WERI-Rb-1 (cell line): ENCODE measurements around the gene DCST1.
A peak's percentile ranks its signal among the peaks of the same experiment; 100 is the strongest.

Source experiments
- DNase-seq: peaks from one replicate; pipeline ENCODE4 v3.0.0-alpha.2; 2020
- H3K27ac ChIP-seq: fragments of 250-450 bp; sonication (Bioruptor Pico); 2 replicates; pipeline ENCODE4 v1.5.1; 2020; ENCODE audit warnings: mild to moderate bottlenecking, moderate library complexity
- H3K27me3 ChIP-seq: fragments of 250-450 bp; sonication (Bioruptor Pico); 2 replicates; pipeline ENCODE4 v1.5.1; 2021; ENCODE audit warnings: mild to moderate bottlenecking, low read depth, moderate library complexity; ENCODE audit not compliant: insufficient read depth, severe bottlenecking
- H3K36me3 ChIP-seq: fragments of 250-450 bp; sonication (Bioruptor Pico); 2 replicates; pipeline ENCODE4 v1.5.1; 2020; ENCODE audit warnings: mild to moderate bottlenecking, moderate library complexity
- H3K4me3 ChIP-seq: 2 replicates; pipeline ENCODE4 v1.5.1; 2011; ENCODE audit warnings: low read depth, mild to moderate bottlenecking, control low read depth, low read length
- H3K9me3 ChIP-seq: fragments of 250-450 bp; sonication (Bioruptor Pico); 2 replicates; pipeline ENCODE4 v1.5.1; 2021; ENCODE audit warnings: mild to moderate bottlenecking, moderate library complexity; ENCODE audit not compliant: severe bottlenecking
- TF ChIP-seq, protein P1 (sequence below): IDR thresholded peaks from 2 replicates; pipeline ENCODE4 v1.5.1; 2011; ENCODE audit warnings: low read depth, mild to moderate bottlenecking, control low read depth, inconsistent platforms, low read length

The DCST1 gene

DNA sequence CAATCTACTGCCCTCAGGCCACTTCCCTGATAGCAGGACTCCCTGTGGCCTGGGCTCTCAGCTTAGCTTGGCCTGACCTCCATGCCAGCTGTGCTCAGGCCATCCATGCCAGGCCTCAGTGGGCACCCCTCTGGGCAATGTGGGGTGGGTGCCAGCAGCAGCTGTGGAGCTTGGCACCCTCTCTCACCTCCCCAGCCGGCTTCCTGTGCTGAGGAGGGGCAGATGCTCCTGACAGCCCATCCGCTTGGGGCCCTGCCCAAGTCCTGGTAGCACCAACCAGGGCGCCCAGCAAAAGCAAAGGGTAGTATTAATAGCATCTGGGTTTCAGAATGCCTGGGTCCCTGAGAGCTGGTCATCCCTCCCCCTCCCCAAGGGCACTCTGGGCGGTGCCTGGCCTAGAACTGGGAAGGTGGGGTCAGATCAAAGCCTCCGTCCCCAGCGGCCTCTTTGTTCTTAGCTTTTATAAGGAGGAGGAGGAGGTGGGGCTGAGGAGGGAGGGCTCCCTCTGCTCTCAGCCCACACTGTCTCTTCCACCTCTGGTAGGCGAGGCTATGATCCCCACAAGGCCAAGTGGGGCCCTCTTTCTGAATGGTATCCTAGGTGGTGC, 36.0 kb downstream of the DCST1 start:
- DNase-seq = peak; percentile 72
- no peaks in the 10 kb centered on the region for H3K9me3 ChIP-seq
- H3K36me3 ChIP-seq = peaks cover 6% of the 10 kb centered on the region; the same call in 1 of the 2 replicates
- H3K27me3 ChIP-seq = no peaks in the 10 kb centered on the region
- no peak overlapping the region for H3K4me3 ChIP-seq
- H3K27ac ChIP-seq = peak overlapping the region; percentile 0; the same call in 1 of the 2 replicates
- TF ChIP-seq, protein P1, sequence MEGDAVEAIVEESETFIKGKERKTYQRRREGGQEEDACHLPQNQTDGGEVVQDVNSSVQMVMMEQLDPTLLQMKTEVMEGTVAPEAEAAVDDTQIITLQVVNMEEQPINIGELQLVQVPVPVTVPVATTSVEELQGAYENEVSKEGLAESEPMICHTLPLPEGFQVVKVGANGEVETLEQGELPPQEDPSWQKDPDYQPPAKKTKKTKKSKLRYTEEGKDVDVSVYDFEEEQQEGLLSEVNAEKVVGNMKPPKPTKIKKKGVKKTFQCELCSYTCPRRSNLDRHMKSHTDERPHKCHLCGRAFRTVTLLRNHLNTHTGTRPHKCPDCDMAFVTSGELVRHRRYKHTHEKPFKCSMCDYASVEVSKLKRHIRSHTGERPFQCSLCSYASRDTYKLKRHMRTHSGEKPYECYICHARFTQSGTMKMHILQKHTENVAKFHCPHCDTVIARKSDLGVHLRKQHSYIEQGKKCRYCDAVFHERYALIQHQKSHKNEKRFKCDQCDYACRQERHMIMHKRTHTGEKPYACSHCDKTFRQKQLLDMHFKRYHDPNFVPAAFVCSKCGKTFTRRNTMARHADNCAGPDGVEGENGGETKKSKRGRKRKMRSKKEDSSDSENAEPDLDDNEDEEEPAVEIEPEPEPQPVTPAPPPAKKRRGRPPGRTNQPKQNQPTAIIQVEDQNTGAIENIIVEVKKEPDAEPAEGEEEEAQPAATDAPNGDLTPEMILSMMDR = no peak

DNA sequence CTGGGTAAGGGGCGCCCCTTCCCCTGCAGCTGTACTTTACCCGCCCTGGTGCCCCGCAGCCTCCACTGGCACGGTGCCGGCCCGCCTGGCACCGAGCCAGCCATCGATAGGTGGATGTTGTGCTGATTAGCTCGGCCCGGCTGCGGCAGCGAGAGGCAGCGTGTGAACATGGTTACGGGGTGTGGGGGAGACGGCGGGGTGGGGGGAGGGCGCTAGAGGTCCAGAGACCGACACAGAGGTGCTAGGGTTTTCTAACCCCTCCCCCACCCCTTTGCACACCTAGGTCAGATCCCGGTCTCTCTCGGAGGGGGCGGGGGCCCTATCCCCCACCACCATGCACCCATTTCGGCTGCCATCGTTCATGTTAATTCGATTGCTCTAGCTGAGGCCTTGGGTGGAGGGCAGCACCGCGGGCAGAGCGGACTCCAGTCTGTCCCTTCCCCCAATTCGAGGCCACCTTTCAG, 36.6 kb downstream of the DCST1 start:
- TF ChIP-seq, protein P1 = no peak
- no peaks in the 10 kb centered on the region for H3K27me3 ChIP-seq
- no peak overlapping the region for H3K4me3 ChIP-seq
- no peak for DNase-seq
- peaks cover 6% of the 10 kb centered on the region; the same call in 1 of the 2 replicates for H3K36me3 ChIP-seq
- H3K27ac ChIP-seq = peak overlapping the region; percentile 0; the same call in 1 of the 2 replicates
- no peaks in the 10 kb centered on the region for H3K9me3 ChIP-seq

DNA sequence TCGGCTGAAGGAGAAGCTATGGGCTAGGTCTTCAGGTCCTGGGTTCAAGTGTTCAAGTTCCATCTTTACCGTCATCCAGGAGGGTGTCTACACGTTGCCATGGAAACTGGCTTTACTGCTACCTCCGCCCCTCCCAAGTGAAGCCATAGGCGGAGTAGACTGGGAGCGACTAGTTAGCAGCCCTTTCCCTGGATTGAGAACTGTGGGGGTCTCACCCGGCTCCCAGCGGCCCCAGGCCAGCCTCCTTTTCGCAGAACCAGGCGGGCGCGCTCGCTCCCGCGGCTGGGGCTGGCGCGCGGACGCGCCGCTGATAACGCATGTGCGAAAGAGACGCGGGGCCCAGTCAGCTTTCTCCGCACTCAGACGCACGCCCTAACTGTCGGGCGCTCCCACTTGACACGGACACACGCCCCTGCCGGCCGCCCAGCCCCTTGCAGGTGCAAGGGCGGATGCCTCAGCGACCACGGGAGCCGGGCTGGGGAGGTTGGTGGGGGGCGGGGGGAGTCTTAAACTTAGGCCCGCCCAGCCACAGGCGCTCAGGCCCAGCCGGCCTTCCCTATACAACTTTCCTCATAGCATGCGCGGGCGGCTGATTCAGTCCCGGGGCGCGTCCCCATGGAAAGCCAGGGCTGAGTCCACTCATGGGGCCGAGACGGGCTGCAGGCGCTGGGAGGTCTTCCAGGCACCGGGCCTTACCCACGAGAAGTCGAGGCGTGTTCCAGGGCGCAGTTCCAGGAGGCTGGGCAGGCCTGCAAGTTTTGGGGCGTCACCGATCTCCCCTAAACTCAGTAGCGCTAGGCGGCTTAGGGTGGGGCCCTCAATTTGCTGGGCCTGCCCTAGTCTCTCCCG, 37.3 kb downstream of the DCST1 start:
- no peaks in the 10 kb centered on the region for H3K9me3 ChIP-seq
- DNase-seq = no peak
- no peak overlapping the region for H3K27ac ChIP-seq
- no peak overlapping the region for H3K4me3 ChIP-seq
- peaks cover 6% of the 10 kb centered on the region; the same call in 1 of the 2 replicates for H3K36me3 ChIP-seq
- H3K27me3 ChIP-seq = no peaks in the 10 kb centered on the region
- TF ChIP-seq, protein P1 = no peak

DNA sequence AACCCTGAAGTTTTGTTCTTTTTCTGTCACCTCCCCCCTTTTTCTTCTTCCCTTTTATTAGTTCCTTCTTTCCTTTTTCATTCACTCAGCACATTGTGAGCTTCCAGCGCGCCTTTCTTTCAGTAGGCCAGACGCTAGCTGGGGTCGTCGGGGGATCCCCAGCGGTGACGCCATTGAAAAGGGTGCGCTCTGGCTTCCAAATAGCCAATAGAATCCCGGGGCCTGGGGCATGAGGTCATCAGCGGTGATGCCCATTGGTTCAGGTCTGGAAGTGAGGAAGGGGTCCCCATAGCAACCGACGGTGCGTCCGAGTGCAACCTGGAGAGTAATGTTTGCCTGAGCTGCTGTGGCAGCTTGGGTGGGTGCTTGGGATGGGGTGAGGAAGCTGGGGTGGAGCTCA, 38.1 kb downstream of the DCST1 start:
- H3K9me3 ChIP-seq = no peaks in the 10 kb centered on the region
- peaks cover 6% of the 10 kb centered on the region; the same call in 1 of the 2 replicates for H3K36me3 ChIP-seq
- peak; percentile 59 for DNase-seq
- no peaks in the 10 kb centered on the region for H3K27me3 ChIP-seq
- H3K27ac ChIP-seq = no peak overlapping the region
- no peak overlapping the region for H3K4me3 ChIP-seq
- TF ChIP-seq, protein P1 = no peak

DNA sequence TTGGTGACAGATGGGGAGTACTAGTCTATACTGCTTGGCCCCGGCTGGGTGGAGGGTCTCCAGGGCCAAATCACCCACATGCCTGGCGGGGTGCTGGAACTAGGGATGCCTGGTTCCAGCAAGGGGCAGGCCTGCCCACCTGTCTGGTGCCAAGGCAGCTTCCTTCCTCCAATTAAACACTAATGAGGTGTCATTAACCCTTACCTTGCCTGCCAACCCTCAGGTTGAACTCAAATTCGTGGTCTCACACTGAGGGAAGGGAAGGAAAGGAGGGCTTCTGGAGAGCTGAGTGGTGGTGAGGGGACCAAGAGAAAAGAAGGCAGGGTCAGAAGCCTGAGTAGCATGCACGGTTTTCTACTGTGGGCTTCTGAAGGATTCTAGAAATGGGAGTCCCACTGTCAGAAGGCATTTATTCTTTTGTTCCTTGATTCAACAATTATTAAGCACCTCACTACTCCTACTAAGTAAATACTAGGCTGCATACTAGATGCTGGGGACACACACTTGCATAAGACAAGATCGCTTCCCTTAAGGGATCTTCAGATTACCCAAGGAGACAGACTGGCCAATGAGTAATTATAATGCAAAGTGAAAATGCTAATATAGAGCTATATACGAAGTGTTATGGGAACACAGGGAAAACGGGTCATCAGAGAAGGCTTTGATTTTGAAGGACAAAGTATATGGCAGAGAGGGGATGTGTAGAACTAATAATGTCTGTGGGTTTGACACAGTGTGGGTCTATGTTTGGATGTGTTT, 39.1 kb downstream of the DCST1 start:
- H3K4me3 ChIP-seq = no peak overlapping the region
- H3K27ac ChIP-seq = no peak overlapping the region
- peaks cover 6% of the 10 kb centered on the region; the same call in 1 of the 2 replicates for H3K36me3 ChIP-seq
- TF ChIP-seq, protein P1 = no peak
- no peak for DNase-seq
- H3K27me3 ChIP-seq = no peaks in the 10 kb centered on the region
- H3K9me3 ChIP-seq = no peaks in the 10 kb centered on the region
